Measurements from ENCODE around the gene PCDHGA11.
"Not testable (repeated sequence)": the region's sequence is repeated elsewhere in the genome, so short reads cannot be mapped to it uniquely, and the experiment has no call there.

The PCDHGA11 gene

GRCh38 chr5:141432726-141433125 is 11.9 kb downstream of the PCDHGA11 start:
- DNase-seq, result not testable (repeated sequence)

GRCh38 chr5:141434006-141434405 is 13.2 kb downstream of the PCDHGA11 start:
- no peak for DNase-seq

- DNase-seq, result no peak
Observed at GRCh38 chr5:141437221-141437620, 16.4 kb downstream of the PCDHGA11 start.

GRCh38 chr5:141439411-141440141 is 18.7 kb downstream of the PCDHGA11 start:
- DNase-seq, result no peak

GRCh38 chr5:141440341-141440740 is 19.5 kb downstream of the PCDHGA11 start:
- no peak for DNase-seq

GRCh38 chr5:141441571-141442170 is 20.8 kb downstream of the PCDHGA11 start:
- no peak for DNase-seq

- DNase-seq, result no peak
Observed at GRCh38 chr5:141465351-141465750, 44.5 kb downstream of the PCDHGA11 start.
